Natural killer cell (primary cell): ENCODE data around the gene TH. TPM values are rescaled to one million over a fixed set of nuclear protein-coding genes. Genes with fewer than 3 reads are reported as not detected.

ENCODE experiments used
- ATAC-seq, 3 donors: fragments of 150-1000 bp in 2 of 3; fragments of 200-7000 bp in 1 of 3; cut with Tn5 transposase; 1 replicate in 1 of 3; 2 replicates in 2 of 3; pipeline ENCODE4 v1.10.0; 2021; ENCODE audit warnings: mild to moderate bottlenecking in 2 of 3, moderate library complexity in 2 of 3
- DNase-seq, 2 donors: peaks; one replicate each; pipeline versions ENCODE4 v3.0.0 to v3.0.0-alpha.2; 2013 to 2021; ENCODE audit warnings: mixed read lengths in 1 of 2
- H3K27ac ChIP-seq: one replicate; pipeline ENCODE4 v1.5.1; 2013; ENCODE audit warnings: mild to moderate bottlenecking, low read length
- H3K27me3 ChIP-seq: one replicate; pipeline ENCODE4 v1.6.1; 2013; ENCODE audit warnings: low read length; ENCODE audit not compliant: control insufficient read depth, insufficient read depth
- H3K36me3 ChIP-seq: one replicate; pipeline ENCODE4 v1.6.1; 2013; ENCODE audit warnings: low read length; ENCODE audit not compliant: control insufficient read depth, insufficient read depth
- H3K4me1 ChIP-seq: one replicate; pipeline ENCODE4 v1.6.1; 2013; ENCODE audit warnings: low read length; ENCODE audit not compliant: control insufficient read depth, insufficient read depth
- H3K4me3 ChIP-seq: one replicate; pipeline ENCODE4 v1.5.1; 2013; ENCODE audit warnings: low read length
- H3K9me3 ChIP-seq: one replicate; pipeline ENCODE4 v1.6.1; 2013; ENCODE audit warnings: low read length; ENCODE audit not compliant: control insufficient read depth, insufficient read depth
- H3K27ac Mint-ChIP-seq, 2 donors: one replicate each; pipeline ENCODE4 v1.8.0; 2022; ENCODE audit warnings: mild to moderate bottlenecking in 2 of 2, mixed read lengths in 2 of 2, moderate library complexity in 1 of 2
- H3K27me3 Mint-ChIP-seq, 2 donors: one replicate each; pipeline ENCODE4 v1.8.0; 2022; ENCODE audit warnings: low read depth in 2 of 2, mixed read lengths in 2 of 2
- H3K36me3 Mint-ChIP-seq: one replicate; pipeline ENCODE4 v1.8.0; 2022; ENCODE audit warnings: mixed read lengths
- H3K4me1 Mint-ChIP-seq, 2 donors: one replicate each; pipeline ENCODE4 v1.8.0; 2022; ENCODE audit warnings: mixed read lengths in 2 of 2
- H3K4me3 Mint-ChIP-seq: one replicate; pipeline ENCODE4 v1.8.0; 2022; ENCODE audit warnings: mild to moderate bottlenecking, moderate library complexity, mixed read lengths
- H3K9me3 Mint-ChIP-seq, 2 donors: one replicate each; pipeline ENCODE4 v1.8.0; 2022; ENCODE audit warnings: mixed read lengths in 2 of 2
- CTCF ChIP-seq: fragments of 200-600 bp; IDR thresholded peaks from one replicate; pipeline ENCODE4 v1.8.0; 2022; ENCODE audit warnings: antibody characterized with exemption
- WGBS: methylation state at CpG from one replicate; pipeline ENCODE4 v1.1.7; 2013; ENCODE audit warnings: missing lambda C conversion rate; ENCODE audit not compliant: insufficient coverage; 5-methylcytosine and 5-hydroxymethylcytosine counted together
- intact Hi-C: fragments of 100-400 bp; cut with micrococcal nuclease; formaldehyde crosslinking; loops from one replicate; pipeline ENCODE4 v1.14.2; 2022
- total RNA-seq, 4 donors: library from RNA; stranded (reverse); fragments of 120-200 nt in 1 of 4; gene quantifications; one replicate each; pipeline versions ENCODE4 v1.2.3 to v1.2.4, GENCODE V29; 2013 to 2022

Gene TH
- total RNA-seq, 3 donors from 2014 or later (not counting 1 experiment from before 2014, with no cell fraction given): not detected

GRCh38 chr11:2209900-2210321 lies 38.3 kb upstream of the TH start:
- 75% methylated on average over 12 of the region's 12 CpGs for WGBS
- intact Hi-C loops: no loop called here
- peak in 1 of 2 donors; percentile 11 for DNase-seq

GRCh38 chr11:2209370-2209801 lies 37.8 kb upstream of the TH start:
- Mint-ChIP-seq H3K9me3 (no peaks in the 10 kb centered on the region), H3K27ac (no peak overlapping the region), H3K4me3 (no peak overlapping the region), H3K4me1 (peaks cover 11 to 28% of the 10 kb centered on the region in 2 donors), H3K36me3 (no peaks in the 10 kb centered on the region), H3K27me3 (no peaks in the 10 kb centered on the region)
- intact Hi-C loops: no loop called here
- TF ChIP-seq CTCF: no peak
- Histone ChIP-seq H3K27me3 (no peaks in the 10 kb centered on the region), H3K4me3 (no peak overlapping the region), H3K9me3 (no peaks in the 10 kb centered on the region), H3K4me1 (peaks cover 27% of the 10 kb centered on the region), H3K36me3 (no peaks in the 10 kb centered on the region), H3K27ac (no peak overlapping the region)
- 89% methylated on average over 11 of the region's 11 CpGs for WGBS
- ATAC-seq (no peak), DNase-seq (peak in 1 of 2 donors; percentile 13)

More at GRCh38 chr11:2209900-2210321, 38.3 kb upstream of the TH start:
- Mint-ChIP-seq H3K4me3 (no peak overlapping the region), H3K36me3 (no peaks in the 10 kb centered on the region), H3K9me3 (no peaks in the 10 kb centered on the region), H3K27ac (no peak overlapping the region), H3K27me3 (no peaks in the 10 kb centered on the region), H3K4me1 (peaks cover 16 to 34% of the 10 kb centered on the region in 2 donors)
- H3K9me3 ChIP-seq: no peaks in the 10 kb centered on the region
- H3K36me3 ChIP-seq: no peaks in the 10 kb centered on the region
- H3K27me3 ChIP-seq: no peaks in the 10 kb centered on the region
- TF ChIP-seq CTCF: no peak
- H3K4me1 ChIP-seq: peaks cover 30% of the 10 kb centered on the region
- no peak overlapping the region for H3K27ac ChIP-seq
- no peak overlapping the region for H3K4me3 ChIP-seq
- no peak for ATAC-seq

GRCh38 chr11:2208691-2209369 lies 37.2 kb upstream of the TH start:
- no peak for TF ChIP-seq CTCF
- Mint-ChIP-seq H3K4me3 (no peak overlapping the region), H3K27me3 (no peaks in the 10 kb centered on the region), H3K9me3 (no peaks in the 10 kb centered on the region), H3K4me1 (peaks cover 6 to 23% of the 10 kb centered on the region in 2 donors), H3K36me3 (no peaks in the 10 kb centered on the region), H3K27ac (no peak overlapping the region)
- no peak overlapping the region for H3K27ac ChIP-seq
- intact Hi-C loops: no loop called here
- peaks cover 22% of the 10 kb centered on the region for H3K4me1 ChIP-seq
- H3K4me3 ChIP-seq: no peak overlapping the region
- ATAC-seq (no peak), DNase-seq (peak in 1 of 2 donors; percentile 7)
- H3K36me3 ChIP-seq: no peaks in the 10 kb centered on the region
- no peaks in the 10 kb centered on the region for H3K27me3 ChIP-seq
- H3K9me3 ChIP-seq: no peaks in the 10 kb centered on the region
- WGBS: 92% methylated on average over 24 of the region's 24 CpGs
